ENCODE results near the gene PDC. TPM values are rescaled to one million over a fixed set of nuclear protein-coding genes. Genes with fewer than 3 reads are reported as not detected.

The PDC gene
- total and polyA plus RNA-seq, 2 donors (not counting 3 experiments of a cell fraction or from before 2014, with no cell fraction given), result not detected

DNA sequence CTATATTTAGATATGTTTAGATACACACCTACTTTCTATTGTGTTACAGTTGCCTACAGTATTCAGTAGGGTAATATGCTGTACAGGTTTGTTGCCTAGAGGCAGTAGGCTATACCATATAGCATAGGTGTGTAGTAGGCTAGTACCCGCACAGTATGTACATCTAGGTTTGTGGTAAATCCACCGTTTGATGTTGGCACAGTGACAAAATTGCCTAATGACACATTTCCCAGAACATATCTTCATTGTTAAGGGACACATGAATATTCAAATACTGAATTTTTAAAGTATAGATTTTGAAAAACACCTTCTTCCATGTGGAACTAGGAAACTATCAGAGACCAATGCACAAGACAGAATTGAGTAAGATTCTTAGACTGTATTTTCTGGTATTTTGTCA lies 22.6 kb upstream of the PDC start:
- ChIA-PET CTCF (interaction anchor here (0.7 to 4.5 kb wide), 10 partner anchors 9 to 503 kb away, joined by 3 to 23 read pairs (median 5); partner anchors contain the start of genes ODR4, PTGS2 and TPR), POLR2A (no interaction called here)
- no peaks in the 10 kb centered on the region for H3K79me2 ChIP-seq (ENCODE audit: control insufficient read depth, insufficient read depth, low read length)
- peak; percentile 31 for DNase-seq (ENCODE audit: low read depth, low spot score)
- BruUV-seq (replicated peaks), result no TSS peak
- no peaks in the 10 kb centered on the region for H3K9me3 ChIP-seq (replicated peaks; ENCODE audit: control insufficient read depth, insufficient read depth, low read length)
- no peak for TF ChIP-seq EZH2 (IDR thresholded peaks at IDR 0.05; ENCODE audit: borderline replicate concordance, low read depth, low read length, severe bottlenecking)
- TF ChIP-seq, protein P1, sequence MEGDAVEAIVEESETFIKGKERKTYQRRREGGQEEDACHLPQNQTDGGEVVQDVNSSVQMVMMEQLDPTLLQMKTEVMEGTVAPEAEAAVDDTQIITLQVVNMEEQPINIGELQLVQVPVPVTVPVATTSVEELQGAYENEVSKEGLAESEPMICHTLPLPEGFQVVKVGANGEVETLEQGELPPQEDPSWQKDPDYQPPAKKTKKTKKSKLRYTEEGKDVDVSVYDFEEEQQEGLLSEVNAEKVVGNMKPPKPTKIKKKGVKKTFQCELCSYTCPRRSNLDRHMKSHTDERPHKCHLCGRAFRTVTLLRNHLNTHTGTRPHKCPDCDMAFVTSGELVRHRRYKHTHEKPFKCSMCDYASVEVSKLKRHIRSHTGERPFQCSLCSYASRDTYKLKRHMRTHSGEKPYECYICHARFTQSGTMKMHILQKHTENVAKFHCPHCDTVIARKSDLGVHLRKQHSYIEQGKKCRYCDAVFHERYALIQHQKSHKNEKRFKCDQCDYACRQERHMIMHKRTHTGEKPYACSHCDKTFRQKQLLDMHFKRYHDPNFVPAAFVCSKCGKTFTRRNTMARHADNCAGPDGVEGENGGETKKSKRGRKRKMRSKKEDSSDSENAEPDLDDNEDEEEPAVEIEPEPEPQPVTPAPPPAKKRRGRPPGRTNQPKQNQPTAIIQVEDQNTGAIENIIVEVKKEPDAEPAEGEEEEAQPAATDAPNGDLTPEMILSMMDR (IDR thresholded peaks at IDR 0.05; ENCODE audit: extremely low read depth in 1 of 2, insufficient read depth in 1 of 2, low read depth in 1 of 2, low read length in 2 of 2), result no peak
- TF ChIP-seq POLR2A (IDR thresholded peaks at IDR 0.05; ENCODE audit: low read depth, low read length), result no peak
- TF ChIP-seq POLR2AphosphoS5 (IDR thresholded peaks at IDR 0.05; ENCODE audit: insufficient read depth, low read depth, low read length), result no peak
- TF ChIP-seq MYC (IDR thresholded peaks at IDR 0.05; ENCODE audit: low read depth, low read length), result no peak
- TF ChIP-seq, protein P2, sequence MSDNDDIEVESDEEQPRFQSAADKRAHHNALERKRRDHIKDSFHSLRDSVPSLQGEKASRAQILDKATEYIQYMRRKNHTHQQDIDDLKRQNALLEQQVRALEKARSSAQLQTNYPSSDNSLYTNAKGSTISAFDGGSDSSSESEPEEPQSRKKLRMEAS (IDR thresholded peaks at IDR 0.05; ENCODE audit: insufficient read depth, insufficient read length), result no peak
- no peak for TF ChIP-seq JUN (IDR thresholded peaks at IDR 0.05; ENCODE audit: borderline replicate concordance, insufficient read depth, insufficient read length, low read depth)
- TF ChIP-seq FOS (IDR thresholded peaks at IDR 0.05; ENCODE audit: borderline replicate concordance, insufficient read depth, low read length), result no peak
- no peak for TF ChIP-seq GATA2 (IDR thresholded peaks at IDR 0.05; ENCODE audit: insufficient read depth, insufficient read length, low read depth, low read length)
- intact Hi-C loops (cut with micrococcal nuclease), result loop anchor here (5.0 kb wide), 1 partner anchor 54 kb away; no protein-coding TSS in a partner anchor
- H3K9me1 ChIP-seq (replicated peaks; ENCODE audit: control insufficient read depth, extremely low read depth, insufficient read depth, low read length), result no peaks in the 10 kb centered on the region
- dilution Hi-C loops (cut with MboI; ENCODE audit: extremely low pct_ligation_motif_present, low sequenced_read_pairs), result no loop called here
- H3K36me3 ChIP-seq (ENCODE audit: control insufficient read depth in 2 of 2, extremely low read depth in 1 of 2, insufficient read depth in 2 of 2, low read length in 2 of 2), result no peaks in the 10 kb centered on the region
- H3K9ac ChIP-seq (replicated peaks; ENCODE audit: extremely low read depth, insufficient read depth, low read length), result no peak overlapping the region
- no peaks in the 10 kb centered on the region for H4K20me1 ChIP-seq (replicated peaks; ENCODE audit: control insufficient read depth, extremely low read depth, insufficient read depth, low read length)
- H3K27me3 ChIP-seq (ENCODE audit: control insufficient read depth in 2 of 2, insufficient read depth in 2 of 2, low read length in 2 of 2), result no peaks in the 10 kb centered on the region
- H2AFZ ChIP-seq (ENCODE audit: low read depth, low read length), result peak overlapping the region; percentile 32
- H3K4me2 ChIP-seq (ENCODE audit: insufficient read depth, low read length), result no peak overlapping the region
- H3K27ac ChIP-seq (ENCODE audit: insufficient read depth, low read depth, low read length), result no peak overlapping the region
- FAIRE-seq, result no peak
- peaks cover 13% of the 10 kb centered on the region for H3K4me1 ChIP-seq (ENCODE audit: control insufficient read depth, extremely low read depth, insufficient read depth, low read length)
- no peak overlapping the region for H3K4me3 ChIP-seq (replicated peaks in 1 of 3; ENCODE audit: insufficient read depth in 1 of 3, low read depth in 1 of 3, low read length in 3 of 3)

Measured in endothelial cell of umbilical vein (primary cell).